ENCODE measurements around the gene ASIC4. TPM values are rescaled to one million over a fixed set of nuclear protein-coding genes. Genes with fewer than 3 reads are reported as not detected.

The ASIC4 gene
- polyA plus RNA-seq, 2 of the 4 experiments (the other 2 are of a cell fraction), result 0.04 TPM; not detected in 1

- TF ChIP-seq REST (IDR thresholded peaks at IDR 0.05) (no peak), ATOH8 (CRISPR knock-in tag; IDR thresholded peaks at IDR 0.05; ENCODE audit: low read depth) (no peak)
Observed at GRCh38 chr2:219473511-219473910, 40.8 kb upstream of the ASIC4 start (continued).

GRCh38 chr2:219474285-219475060 lies 39.8 kb upstream of the ASIC4 start:
- CTCF ChIA-PET, result interaction anchor here (0.6 to 89.4 kb wide), 8 partner anchors 5 to 117 kb away, joined by 4 to 3291 read pairs (median 6); partner anchors contain the start of genes ASIC4, CHPF, GMPPA and SPEG
- POLR2A ChIA-PET, result no interaction called here
- WGBS (ENCODE audit: missing lambda C conversion rate), result 71% methylated on average over 11 of the region's 11 CpGs
- Histone ChIP-seq H3K4me3 (no peak overlapping the region), H3K4me2 (no peak overlapping the region), H3K9me3 (no peaks in the 10 kb centered on the region), H3K4me1 (peaks cover 9% of the 10 kb centered on the region), H3K27ac (no peak overlapping the region)
- no peak for FAIRE-seq
- no peak for TF ChIP-seq ZFP36 (IDR thresholded peaks at IDR 0.05; ENCODE audit: borderline replicate concordance, partially characterized antibody)
- no peak for TF ChIP-seq RFX5 (IDR thresholded peaks at IDR 0.05)
- no peak for TF ChIP-seq USF2 (IDR thresholded peaks at IDR 0.05)
- no peak for TF ChIP-seq ESRRA (IDR thresholded peaks at IDR 0.05; ENCODE audit: borderline replicate concordance, low read length)
- TF ChIP-seq BHLHE40 (IDR thresholded peaks at IDR 0.05; ENCODE audit: low read depth, low read length), result no peak
- TF ChIP-seq TP53 (CRISPR knock-in tag; IDR thresholded peaks at IDR 0.05), result no peak
- no peak for TF ChIP-seq ZC3H11A (IDR thresholded peaks at IDR 0.05)
- no peak for TF ChIP-seq MAFK (IDR thresholded peaks at IDR 0.05; ENCODE audit: partially characterized antibody)
- TF ChIP-seq PBX3 (IDR thresholded peaks at IDR 0.05), result no peak
- DNase-seq (ENCODE audit: low read depth in 1 of 2, low spot score in 1 of 2), result no peak
- ATAC-seq, result no peak

- Histone ChIP-seq H3K4me2 (no peak overlapping the region), H3K4me3 (no peak overlapping the region), H3K27ac (no peak overlapping the region), H3K4me1 (peaks cover 5% of the 10 kb centered on the region; the same call in 2 of the 3 replicates), H3K9me3 (no peaks in the 10 kb centered on the region)
- ChIA-PET CTCF (interaction anchor here (0.5 to 89.4 kb wide), 9 partner anchors 5 to 417 kb away, joined by 3 to 3291 read pairs (median 4); partner anchors contain the start of genes ASIC4, CHPF, GMPPA and SPEG), POLR2A (no interaction called here)
- TF ChIP-seq CEBPB (IDR thresholded peaks at IDR 0.05), result no peak
- TF ChIP-seq EP300 (IDR thresholded peaks at IDR 0.05), result no peak
- ATAC-seq (no peak), DNase-seq (ENCODE audit: low read depth in 1 of 2, low spot score in 1 of 2) (no peak), FAIRE-seq (no peak)
- 67% methylated on average over 6 of the region's 6 CpGs for WGBS (ENCODE audit: missing lambda C conversion rate)
Observed at GRCh38 chr2:219475278-219475677, 39.0 kb upstream of the ASIC4 start.
